Transverse colon (tissue), 4 donors: Measurements from ENCODE around the gene OGA.

Experiments
- POLR2AphosphoS5 ChIP-seq, 3 donors: sonication (generic); formaldehyde crosslinking; IDR thresholded peaks; one replicate each; pipeline ENCODE4 v1.6.1; 2016; ENCODE audit warnings: antibody characterized with exemption in 3 of 3
- TF ChIP-seq, protein P1 (sequence below), 5 experiments: fragments of 200-600 bp in 3 of 5; fragments of 450-650 bp in 2 of 5; sonication (generic) in 3 of 5; IDR thresholded peaks; 1 replicate in 2 of 5; 2 replicates in 3 of 5; pipeline ENCODE4 v1.5.1; 2016 to 2017; ENCODE audit warnings: antibody characterized with exemption in 5 of 5, inconsistent platforms in 3 of 5, mild to moderate bottlenecking in 2 of 5, moderate library complexity in 1 of 5

DNA sequence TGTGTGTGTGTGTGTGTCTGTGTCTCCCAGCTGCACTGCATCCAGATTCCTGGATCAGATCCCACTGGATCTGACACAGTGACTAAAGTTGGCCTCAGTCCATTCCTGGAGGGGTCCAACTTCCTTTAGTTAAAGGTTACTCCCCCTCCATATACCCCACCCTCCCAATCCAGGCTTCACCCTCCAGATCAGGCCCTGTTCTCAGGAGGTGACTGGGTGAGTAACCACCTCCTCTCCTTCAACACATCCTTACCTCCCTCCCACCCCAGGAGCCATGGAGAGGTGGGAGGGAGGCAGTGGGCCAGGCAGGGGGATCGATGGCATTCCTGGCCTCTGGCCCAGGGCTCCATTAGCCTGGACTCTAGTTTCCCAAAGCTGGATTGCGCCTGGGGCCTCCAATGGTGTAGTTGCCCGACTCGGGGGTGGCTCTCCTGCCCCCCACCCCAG lies 14.1 kb upstream of the OGA start:
- no peak for TF ChIP-seq POLR2AphosphoS5 (IDR thresholded peaks at IDR 0.05)
- TF ChIP-seq, protein P1, sequence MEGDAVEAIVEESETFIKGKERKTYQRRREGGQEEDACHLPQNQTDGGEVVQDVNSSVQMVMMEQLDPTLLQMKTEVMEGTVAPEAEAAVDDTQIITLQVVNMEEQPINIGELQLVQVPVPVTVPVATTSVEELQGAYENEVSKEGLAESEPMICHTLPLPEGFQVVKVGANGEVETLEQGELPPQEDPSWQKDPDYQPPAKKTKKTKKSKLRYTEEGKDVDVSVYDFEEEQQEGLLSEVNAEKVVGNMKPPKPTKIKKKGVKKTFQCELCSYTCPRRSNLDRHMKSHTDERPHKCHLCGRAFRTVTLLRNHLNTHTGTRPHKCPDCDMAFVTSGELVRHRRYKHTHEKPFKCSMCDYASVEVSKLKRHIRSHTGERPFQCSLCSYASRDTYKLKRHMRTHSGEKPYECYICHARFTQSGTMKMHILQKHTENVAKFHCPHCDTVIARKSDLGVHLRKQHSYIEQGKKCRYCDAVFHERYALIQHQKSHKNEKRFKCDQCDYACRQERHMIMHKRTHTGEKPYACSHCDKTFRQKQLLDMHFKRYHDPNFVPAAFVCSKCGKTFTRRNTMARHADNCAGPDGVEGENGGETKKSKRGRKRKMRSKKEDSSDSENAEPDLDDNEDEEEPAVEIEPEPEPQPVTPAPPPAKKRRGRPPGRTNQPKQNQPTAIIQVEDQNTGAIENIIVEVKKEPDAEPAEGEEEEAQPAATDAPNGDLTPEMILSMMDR (IDR thresholded peaks at IDR 0.05): no peak
